RWPE2 (cell line): ENCODE results near the gene WFDC10A.
"Not testable (repeated sequence)": the region's sequence is repeated elsewhere in the genome, so short reads cannot be mapped to it uniquely, and the experiment has no call there.

Experiments
- ATAC-seq: fragments of 200-7000 bp; cut with Tn5 transposase; 3 replicates; pipeline ENCODE4 v1.9.1; 2021; ENCODE audit warnings: low read depth
- DNase-seq: peaks from one replicate; pipeline ENCODE4 v3.0.0-alpha.2; 2020; ENCODE audit warnings: low spot score
- H3K27ac ChIP-seq: fragments of 450-650 bp; 2 replicates; pipeline ENCODE4 v1.5.1; 2017; ENCODE audit warnings: mild to moderate bottlenecking; ENCODE audit not compliant: poor library complexity, severe bottlenecking
- H3K27me3 ChIP-seq: fragments of 250-450 bp; sonication (Bioruptor Pico); 2 replicates; pipeline ENCODE4 v1.5.1; 2021; ENCODE audit warnings: mild to moderate bottlenecking, moderate library complexity; ENCODE audit not compliant: insufficient read depth, poor library complexity, severe bottlenecking
- H3K36me3 ChIP-seq: fragments of 250-450 bp; sonication (Bioruptor Pico); 2 replicates; pipeline ENCODE4 v1.5.1; 2020; ENCODE audit warnings: low read depth, mild to moderate bottlenecking, moderate library complexity
- H3K4me1 ChIP-seq: fragments of 250-450 bp; sonication (Bioruptor Pico); 2 replicates; pipeline ENCODE4 v1.5.1; 2021; ENCODE audit warnings: mild to moderate bottlenecking, moderate library complexity; ENCODE audit not compliant: insufficient read depth, poor library complexity, severe bottlenecking
- H3K4me3 ChIP-seq: fragments of 250-450 bp; sonication (Bioruptor Pico); 2 replicates; pipeline ENCODE4 v1.5.1; 2021; ENCODE audit warnings: mild to moderate bottlenecking, moderate library complexity; ENCODE audit not compliant: severe bottlenecking
- H3K9me3 ChIP-seq: fragments of 250-450 bp; sonication (Bioruptor Pico); 2 replicates; pipeline ENCODE4 v1.5.1; 2021; ENCODE audit warnings: mild to moderate bottlenecking, moderate library complexity; ENCODE audit not compliant: severe bottlenecking
- CTCF ChIP-seq: fragments of 450-650 bp; IDR thresholded peaks from one replicate; pipeline ENCODE4 v1.5.1; 2017; ENCODE audit warnings: mild to moderate bottlenecking, moderate library complexity; ENCODE audit not compliant: poor library complexity, severe bottlenecking

Gene WFDC10A

GRCh38 chr20:45629496-45630100, at the start of gene WFDC10A:
Gene WFDC10A, plus strand, starts transcription at chr20:45629739. Its CDS starts 75 bp downstream, at chr20:45629814.
- peaks cover 3% of the 10 kb centered on the region for H3K27me3 ChIP-seq
- no peaks in the 10 kb centered on the region for H3K4me1 ChIP-seq
- peak; percentile 98 for TF ChIP-seq CTCF
- DNase-seq (no peak), ATAC-seq (peak; percentile 97)
- H3K9me3 ChIP-seq, result no peaks in the 10 kb centered on the region
- H3K36me3 ChIP-seq, result no peaks in the 10 kb centered on the region
- H3K4me3 ChIP-seq, result no peak within 1 kb of the TSS
- no peak within 1 kb of the TSS for H3K27ac ChIP-seq

- H3K4me3 ChIP-seq, result no peak overlapping the region
- H3K4me1 ChIP-seq, result no peaks in the 10 kb centered on the region
- no peak for TF ChIP-seq CTCF
- no peak for DNase-seq
- no peaks in the 10 kb centered on the region for H3K36me3 ChIP-seq
- no peaks in the 10 kb centered on the region for H3K9me3 ChIP-seq
- peaks cover 41% of the 10 kb centered on the region for H3K27me3 ChIP-seq
- no peak for ATAC-seq
- no peak overlapping the region for H3K27ac ChIP-seq
Observed at GRCh38 chr20:45581702-45582101, 47.8 kb upstream of the WFDC10A start.

GRCh38 chr20:45583502-45583901, 46.0 kb upstream of the WFDC10A start:
- Histone ChIP-seq H3K4me1 (no peaks in the 10 kb centered on the region), H3K4me3 (no peak overlapping the region), H3K27me3 (peaks cover 40% of the 10 kb centered on the region), H3K36me3 (no peaks in the 10 kb centered on the region), H3K27ac (no peak overlapping the region), H3K9me3 (no peaks in the 10 kb centered on the region)
- ATAC-seq (no peak), DNase-seq (no peak)
- no peak for TF ChIP-seq CTCF

- H3K4me3 ChIP-seq, H3K36me3 ChIP-seq, ATAC-seq, DNase-seq, H3K4me1 ChIP-seq, H3K27ac ChIP-seq, H3K9me3 ChIP-seq: not testable (repeated sequence)
- H3K27me3 ChIP-seq, result peaks cover 37% of the 10 kb centered on the region
Observed at GRCh38 chr20:45584294-45584693, 45.2 kb upstream of the WFDC10A start.

- DNase-seq, H3K36me3 ChIP-seq, H3K4me3 ChIP-seq, H3K27ac ChIP-seq, H3K4me1 ChIP-seq, ATAC-seq, H3K9me3 ChIP-seq: not testable (repeated sequence)
- peaks cover 25% of the 10 kb centered on the region for H3K27me3 ChIP-seq
Observed at GRCh38 chr20:45585986-45586385, 43.6 kb upstream of the WFDC10A start.

GRCh38 chr20:45588800-45589199, 40.7 kb upstream of the WFDC10A start:
- Histone ChIP-seq H3K36me3 (no peaks in the 10 kb centered on the region), H3K27ac (no peak overlapping the region), H3K27me3 (peaks cover 12% of the 10 kb centered on the region), H3K9me3 (peaks cover 2% of the 10 kb centered on the region), H3K4me1 (no peaks in the 10 kb centered on the region), H3K4me3 (no peak overlapping the region)
- ATAC-seq (no peak), DNase-seq (no peak)
- TF ChIP-seq CTCF, result no peak
